Measurements from ENCODE around the gene GRIK4.

Gene GRIK4

GRCh38 chr11:120649316-120649715 is 137.8 kb downstream of the GRIK4 start:
- DNase-seq, result no peak

- no peak for DNase-seq
Observed at GRCh38 chr11:120651396-120651795, 139.8 kb downstream of the GRIK4 start.

GRCh38 chr11:120651836-120652235 is 140.3 kb downstream of the GRIK4 start:
- no peak for DNase-seq

GRCh38 chr11:120652705-120653335 is 141.3 kb downstream of the GRIK4 start:
- DNase-seq, result no peak

GRCh38 chr11:120655589-120655988 is 144.0 kb downstream of the GRIK4 start:
- no peak for DNase-seq

- DNase-seq, result no peak
Observed at GRCh38 chr11:120657306-120658070, 145.9 kb downstream of the GRIK4 start.

- DNase-seq, result no peak
Observed at GRCh38 chr11:120658071-120658423, 146.5 kb downstream of the GRIK4 start.

GRCh38 chr11:120659076-120659475 is 147.5 kb downstream of the GRIK4 start:
- no peak for DNase-seq

GRCh38 chr11:120660024-120660565 is 148.5 kb downstream of the GRIK4 start:
- no peak for DNase-seq

- DNase-seq, result no peak
Observed at GRCh38 chr11:120662071-120662676, 150.6 kb downstream of the GRIK4 start.

- DNase-seq, result no peak
Observed at GRCh38 chr11:120663142-120663541, 151.6 kb downstream of the GRIK4 start.

- no peak for DNase-seq
Observed at GRCh38 chr11:120666121-120666639, 154.6 kb downstream of the GRIK4 start.

GRCh38 chr11:120667281-120667680 is 155.7 kb downstream of the GRIK4 start:
- DNase-seq, result no peak

- no peak for DNase-seq
Observed at GRCh38 chr11:120667934-120668333, 156.4 kb downstream of the GRIK4 start.

- DNase-seq, result no peak
Observed at GRCh38 chr11:120668537-120668936, 157.0 kb downstream of the GRIK4 start.

GRCh38 chr11:120674542-120674941 is 163.0 kb downstream of the GRIK4 start:
- DNase-seq, result no peak

- no peak for DNase-seq
Observed at GRCh38 chr11:120675171-120675570, 163.6 kb downstream of the GRIK4 start.

GRCh38 chr11:120676991-120677390 is 165.4 kb downstream of the GRIK4 start:
- no peak for DNase-seq

GRCh38 chr11:120680322-120680721 is 168.8 kb downstream of the GRIK4 start:
- DNase-seq, result no peak

GRCh38 chr11:120681434-120682331 is 170.1 kb downstream of the GRIK4 start:
- DNase-seq, result no peak

GRCh38 chr11:120682332-120682649 is 170.7 kb downstream of the GRIK4 start:
- no peak for DNase-seq

GRCh38 chr11:120682866-120683265 is 171.3 kb downstream of the GRIK4 start:
- no peak for DNase-seq

- DNase-seq, result no peak
Observed at GRCh38 chr11:120686516-120686915, 175.0 kb downstream of the GRIK4 start.
